HG03103 (cell line): Measurements from ENCODE around the gene NDUFV1.
"Not testable (repeated sequence)": the region's sequence is repeated elsewhere in the genome, so short reads cannot be mapped to it uniquely, and the experiment has no call there.

Source experiments
- ATAC-seq: cut with Tn5 transposase; IDR thresholded peaks from one replicate; pipeline ENCODE4 v1.9.1; 2021; ENCODE audit warnings: low read depth; ENCODE audit not compliant: unreplicated experiment

The NDUFV1 gene

DNA sequence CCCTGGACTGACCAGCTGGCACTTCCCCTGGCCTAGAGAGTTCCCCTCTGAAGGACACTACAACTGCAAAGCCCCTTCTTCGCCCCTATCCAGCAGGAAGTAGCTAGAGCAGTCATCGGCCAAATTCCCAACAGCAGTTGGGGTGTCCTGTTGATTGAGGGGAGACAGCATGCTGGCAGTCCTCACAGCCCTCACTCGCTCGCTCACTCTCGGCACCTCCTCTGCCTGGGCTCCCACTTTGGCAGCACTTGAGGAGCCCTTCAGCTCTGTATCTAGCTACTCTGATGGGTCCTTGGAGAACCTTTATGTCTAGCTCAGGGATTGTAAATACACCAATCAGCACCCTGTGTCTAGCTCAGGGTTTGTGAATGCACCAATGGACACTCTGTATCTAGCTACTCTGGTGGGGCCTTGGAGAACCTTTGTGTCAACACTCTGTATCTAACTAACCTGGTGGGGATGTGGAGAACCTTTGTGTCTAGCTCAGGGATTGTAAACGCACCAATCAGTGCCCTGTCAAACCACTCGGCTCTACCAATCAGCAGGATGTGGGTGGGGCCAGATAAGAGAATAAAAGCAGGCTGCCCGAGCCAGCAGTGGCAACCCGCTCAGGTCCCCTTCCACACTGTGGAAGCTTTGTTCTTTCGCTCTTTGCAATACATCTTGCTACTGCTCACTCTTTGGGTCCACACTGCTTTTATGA lies 19.5 kb downstream of the NDUFV1 start:
- ATAC-seq: not testable (repeated sequence)

DNA sequence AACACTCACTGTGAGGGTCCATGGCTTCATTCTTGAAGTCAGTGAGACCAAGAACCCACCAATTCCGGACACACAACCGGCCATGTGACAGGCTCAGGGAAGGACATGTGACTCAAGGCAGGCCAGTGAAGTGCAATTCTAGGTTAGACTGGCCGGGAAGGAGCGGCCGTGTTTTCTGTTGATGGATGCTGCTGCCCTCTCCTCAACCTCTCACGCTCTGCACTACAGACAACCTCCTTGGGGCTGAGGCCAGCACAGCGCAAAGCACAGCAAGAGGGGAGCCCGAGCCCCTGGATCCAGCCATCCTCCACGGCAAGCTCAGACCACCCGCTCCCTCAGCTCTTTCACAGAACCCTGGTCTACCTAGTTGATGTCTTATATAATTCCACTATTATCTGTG lies 20.2 kb downstream of the NDUFV1 start:
- no peak for ATAC-seq

DNA sequence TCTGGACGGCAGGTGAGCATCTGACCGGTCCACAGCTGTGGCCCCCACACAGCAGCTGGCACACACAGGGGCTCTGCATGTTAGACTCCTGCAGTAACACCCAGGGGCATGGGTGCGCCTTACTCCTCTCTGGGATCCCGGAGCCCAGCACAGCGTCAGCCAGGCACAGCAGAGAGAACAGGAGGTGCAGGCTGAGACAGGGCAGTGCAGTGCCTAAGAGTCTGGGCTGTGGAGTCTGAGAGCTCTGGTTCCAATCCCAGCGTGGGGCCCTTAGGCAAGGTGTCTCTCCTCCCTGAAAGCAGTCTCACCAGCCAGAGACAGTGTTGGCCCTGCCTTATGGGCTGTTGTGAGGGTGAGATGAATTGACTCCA lies 20.7 kb downstream of the NDUFV1 start:
- no peak for ATAC-seq

DNA sequence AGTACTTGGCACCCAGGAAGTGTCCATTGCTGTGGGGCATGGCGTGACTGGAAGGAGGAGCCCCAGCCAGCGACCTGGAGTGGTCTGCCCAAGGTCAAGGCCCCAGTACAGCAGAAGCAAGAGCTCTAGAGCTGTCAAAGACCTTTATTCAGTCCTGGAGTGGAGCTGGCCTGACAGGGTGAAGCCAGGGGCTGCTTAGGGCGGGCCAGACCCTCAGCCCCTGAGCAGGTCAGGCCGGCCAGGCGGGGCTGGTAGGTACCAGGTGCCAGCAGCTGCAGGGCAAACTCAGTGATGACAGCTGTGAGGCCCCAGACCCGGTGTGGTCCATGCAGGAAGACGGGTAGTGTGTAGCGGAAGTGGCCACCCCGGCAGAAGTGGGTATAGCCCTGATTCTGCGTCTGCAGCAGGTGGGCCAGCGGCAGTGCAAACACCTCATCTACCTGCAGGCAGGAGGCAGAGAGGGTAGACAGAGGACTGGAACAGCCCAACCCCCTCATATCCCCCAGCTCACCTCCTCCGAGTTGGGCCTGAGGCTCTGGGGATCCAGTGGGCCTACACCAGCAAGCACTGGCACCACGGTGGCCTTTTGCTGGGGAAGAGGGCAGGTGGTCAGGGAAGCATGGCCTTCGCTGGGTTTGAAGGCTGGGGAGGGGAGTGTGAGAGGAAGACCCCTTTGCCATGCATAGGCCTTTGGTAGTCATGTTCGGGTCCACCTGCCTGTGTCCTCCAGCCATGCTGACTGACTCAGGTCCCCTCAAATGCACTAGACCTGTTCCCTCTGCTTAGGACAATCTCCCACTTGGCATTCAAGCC lies 21.3 kb downstream of the NDUFV1 start:
- ATAC-seq: no peak

DNA sequence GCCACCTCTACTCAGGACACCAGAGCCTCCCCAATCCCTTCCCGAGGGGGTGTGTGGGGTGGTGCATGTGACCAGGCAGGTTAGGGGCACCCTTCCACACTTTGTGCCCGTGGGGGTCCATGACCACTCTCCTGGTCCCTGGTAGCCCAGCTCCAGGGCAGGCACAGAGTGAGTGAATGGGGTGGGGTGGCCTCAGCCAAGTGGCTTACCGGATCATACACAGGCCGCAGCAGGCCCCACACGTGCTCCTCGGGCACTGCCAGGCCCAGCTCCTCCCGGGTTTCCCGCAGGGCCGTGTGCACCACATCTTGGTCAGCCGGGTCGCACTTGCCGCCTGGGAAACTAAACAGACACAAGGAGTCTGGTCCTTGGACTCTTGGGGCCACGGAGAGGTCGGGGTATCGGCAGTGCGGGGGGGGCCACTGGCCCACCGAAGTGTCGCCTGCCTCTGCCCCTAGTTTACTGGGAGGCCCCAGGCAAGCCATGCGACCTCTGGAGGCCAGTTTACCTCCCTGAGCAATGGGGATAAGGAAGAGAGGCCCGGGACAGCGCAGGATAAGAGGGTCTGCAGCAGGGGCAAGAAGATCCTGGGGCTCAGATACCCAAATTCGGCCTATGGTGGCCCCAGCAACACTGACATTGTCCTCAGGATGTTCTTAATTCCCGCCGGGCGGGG lies 22.1 kb downstream of the NDUFV1 start:
- ATAC-seq: no peak

DNA sequence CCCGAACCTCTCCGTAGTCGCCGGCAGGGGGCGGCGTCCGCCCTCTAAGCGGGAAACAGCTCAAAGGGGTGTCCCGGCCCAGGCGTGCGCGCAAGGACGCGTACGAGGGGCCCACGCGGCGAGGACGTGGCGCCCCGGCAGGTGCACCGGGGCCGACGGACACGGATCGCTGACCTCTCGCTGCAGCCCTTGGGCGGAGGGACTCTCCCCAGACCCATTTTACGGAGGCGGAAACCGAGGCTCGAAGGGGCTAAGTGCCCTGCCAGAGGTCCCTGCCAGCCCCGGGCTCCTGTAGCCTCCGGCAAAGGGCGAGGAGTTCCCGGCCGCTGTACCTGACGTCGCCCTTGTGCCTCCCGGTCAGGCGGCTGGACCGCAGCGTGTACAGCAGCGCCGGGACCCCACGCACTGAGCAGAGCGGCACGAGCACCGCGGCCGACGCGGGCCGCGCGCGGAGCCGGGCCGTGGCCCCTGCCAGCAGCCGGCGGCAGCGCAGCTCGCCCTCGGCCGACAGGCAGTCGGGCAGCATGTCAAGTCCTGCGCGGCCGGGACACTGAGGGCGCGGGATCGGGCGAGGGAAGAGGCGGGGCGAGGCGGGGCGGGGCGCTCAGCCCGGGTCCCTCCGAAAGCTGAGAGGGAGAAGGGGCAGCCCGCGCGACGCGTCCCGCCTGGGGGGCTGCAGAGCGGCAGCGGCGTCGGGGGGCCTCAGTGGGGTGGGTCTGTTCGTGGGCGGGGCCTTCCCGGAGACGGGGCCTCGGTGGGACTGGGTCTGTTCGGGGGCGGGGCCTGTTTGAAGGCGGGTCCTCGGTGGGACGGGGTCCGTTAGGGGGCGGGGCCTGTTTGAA lies 22.9 kb downstream of the NDUFV1 start, which contains the start of gene NUDT8:
NUDT8 (minus strand) TSS at position 552 of the 842 bp plus-strand sequence; CDS start at position 526, 26 bp downstream.
- ATAC-seq: peak; percentile 42

DNA sequence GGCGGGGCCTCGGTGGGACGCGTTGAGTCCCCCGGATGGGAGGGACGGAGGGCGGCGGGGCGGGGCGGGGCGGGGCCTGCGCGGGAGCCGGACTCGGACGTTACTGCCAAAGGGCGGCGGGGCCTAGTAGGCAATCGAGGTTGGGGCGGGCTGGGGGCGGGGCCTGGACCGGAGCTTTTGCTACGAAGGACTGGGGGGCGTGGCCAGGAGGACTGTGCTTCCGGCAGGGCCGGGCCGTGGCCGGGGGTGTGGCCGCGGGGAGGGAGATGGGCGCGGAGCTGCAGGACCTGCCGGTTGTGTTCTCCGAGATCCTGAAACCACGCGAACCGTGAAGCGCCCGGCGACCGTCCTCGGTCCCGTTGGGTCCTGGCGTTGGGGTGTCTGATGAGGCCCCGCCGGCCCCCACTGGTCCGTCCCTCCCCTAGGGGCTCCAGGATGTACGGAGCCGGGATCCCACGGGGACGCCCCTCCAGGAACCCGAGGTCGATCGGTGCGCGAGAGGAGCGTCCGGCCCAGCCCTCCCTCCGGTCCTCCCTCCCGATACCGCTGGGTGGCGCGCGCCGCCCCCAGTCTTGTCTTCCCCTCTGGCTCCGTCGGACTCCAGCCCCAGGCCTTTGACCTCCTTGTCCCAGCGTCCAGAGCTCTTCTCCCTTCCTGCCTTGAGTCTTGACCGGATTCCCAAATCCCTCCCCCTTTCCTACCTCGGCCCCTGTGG lies 23.6 kb downstream of the NDUFV1 start:
- peak; percentile 55 for ATAC-seq

DNA sequence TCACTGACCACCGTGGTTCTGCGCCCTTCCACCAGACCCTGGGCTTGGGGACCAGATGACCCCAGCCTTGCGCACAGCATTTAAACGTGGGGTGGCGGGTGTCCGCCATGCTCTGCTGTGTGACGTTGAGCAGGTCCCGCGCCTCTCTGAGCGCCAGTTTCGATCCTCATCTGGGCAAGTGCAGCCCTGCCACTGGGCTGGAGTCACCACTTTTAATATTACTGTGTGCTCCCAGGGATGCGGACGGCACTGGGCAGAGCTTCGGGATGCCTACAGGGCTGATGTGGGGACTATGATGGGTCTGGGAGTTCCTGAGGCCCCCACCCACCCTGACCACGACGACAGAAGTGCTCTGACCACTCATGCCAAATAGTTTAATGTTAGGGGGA lies 24.2 kb downstream of the NDUFV1 start:
- ATAC-seq: no peak

DNA sequence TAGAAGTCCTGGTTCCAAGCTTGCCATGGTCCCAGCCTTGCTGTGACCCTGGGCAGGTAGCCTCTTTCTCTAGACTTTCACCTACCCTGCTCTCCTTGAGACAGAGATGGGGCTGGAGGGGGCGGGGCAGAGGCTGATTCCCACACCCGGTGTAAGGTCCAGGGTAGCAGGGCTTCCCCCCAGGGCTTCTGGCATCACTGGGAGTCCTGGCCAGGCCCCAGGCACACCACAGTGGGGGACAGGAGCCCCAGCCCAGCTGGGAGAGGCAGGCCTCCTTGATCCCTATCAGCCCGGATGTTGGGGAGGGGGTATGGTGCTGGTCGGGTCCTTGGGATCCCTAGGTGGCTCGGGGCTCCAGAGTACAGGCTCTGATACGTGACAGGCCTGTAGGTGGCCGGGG lies 24.7 kb downstream of the NDUFV1 start:
- no peak for ATAC-seq

DNA sequence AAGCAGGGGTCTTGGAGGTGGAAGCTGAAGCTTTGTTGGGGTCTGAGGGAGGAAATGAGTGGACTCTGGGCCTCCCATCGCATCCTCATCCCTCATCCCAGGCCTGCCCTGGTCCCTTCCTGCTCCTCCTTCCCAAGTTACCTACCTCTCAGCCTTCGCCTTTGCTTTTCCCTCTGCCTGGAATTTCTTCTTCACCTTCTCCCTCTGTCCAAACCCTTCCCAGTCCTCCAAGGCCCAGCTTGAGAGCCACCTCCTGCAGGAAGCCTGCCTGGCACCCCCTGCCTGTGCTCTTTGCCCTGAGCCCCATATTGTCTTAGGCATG lies 25.1 kb downstream of the NDUFV1 start:
- no peak for ATAC-seq

DNA sequence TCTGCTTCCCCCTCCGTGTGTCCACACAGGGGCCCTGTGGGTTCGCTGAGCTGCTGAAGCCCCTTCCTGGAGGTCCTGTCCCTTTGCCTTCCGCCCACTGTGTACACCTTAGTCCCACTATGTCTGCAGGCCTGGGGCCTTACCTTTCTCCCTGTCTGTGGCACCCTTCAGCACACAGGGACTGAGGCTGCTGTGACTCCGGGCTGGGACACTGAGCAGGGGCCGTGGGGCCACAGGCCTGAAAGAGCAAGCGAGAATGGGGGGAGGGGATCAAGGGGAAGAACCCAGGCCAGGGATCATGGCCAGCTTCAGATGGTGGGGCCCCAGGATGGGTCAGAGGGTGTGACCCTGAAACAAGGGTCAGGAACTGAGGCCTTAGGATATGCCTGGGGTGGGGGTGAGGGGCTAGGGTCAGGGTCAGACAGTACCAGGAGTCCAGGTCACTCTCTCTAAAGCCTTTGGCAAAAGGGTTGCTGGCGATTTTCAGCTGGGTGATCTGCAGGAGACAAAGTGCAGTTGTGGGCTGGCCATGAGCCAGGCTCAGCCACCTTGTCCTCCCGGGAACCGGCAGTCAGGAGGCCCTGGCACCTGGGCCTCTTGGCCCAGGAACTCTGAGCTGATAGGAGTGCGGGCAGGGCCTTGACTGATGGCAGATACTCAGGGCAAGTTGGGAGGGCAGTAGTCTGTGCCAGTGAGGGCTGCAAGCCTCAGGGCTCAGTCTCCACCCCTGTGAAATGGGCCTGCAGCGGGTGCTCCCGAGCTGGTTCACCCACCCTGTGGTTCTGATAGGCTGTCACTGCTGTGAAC lies 25.6 kb downstream of the NDUFV1 start:
- no peak for ATAC-seq

DNA sequence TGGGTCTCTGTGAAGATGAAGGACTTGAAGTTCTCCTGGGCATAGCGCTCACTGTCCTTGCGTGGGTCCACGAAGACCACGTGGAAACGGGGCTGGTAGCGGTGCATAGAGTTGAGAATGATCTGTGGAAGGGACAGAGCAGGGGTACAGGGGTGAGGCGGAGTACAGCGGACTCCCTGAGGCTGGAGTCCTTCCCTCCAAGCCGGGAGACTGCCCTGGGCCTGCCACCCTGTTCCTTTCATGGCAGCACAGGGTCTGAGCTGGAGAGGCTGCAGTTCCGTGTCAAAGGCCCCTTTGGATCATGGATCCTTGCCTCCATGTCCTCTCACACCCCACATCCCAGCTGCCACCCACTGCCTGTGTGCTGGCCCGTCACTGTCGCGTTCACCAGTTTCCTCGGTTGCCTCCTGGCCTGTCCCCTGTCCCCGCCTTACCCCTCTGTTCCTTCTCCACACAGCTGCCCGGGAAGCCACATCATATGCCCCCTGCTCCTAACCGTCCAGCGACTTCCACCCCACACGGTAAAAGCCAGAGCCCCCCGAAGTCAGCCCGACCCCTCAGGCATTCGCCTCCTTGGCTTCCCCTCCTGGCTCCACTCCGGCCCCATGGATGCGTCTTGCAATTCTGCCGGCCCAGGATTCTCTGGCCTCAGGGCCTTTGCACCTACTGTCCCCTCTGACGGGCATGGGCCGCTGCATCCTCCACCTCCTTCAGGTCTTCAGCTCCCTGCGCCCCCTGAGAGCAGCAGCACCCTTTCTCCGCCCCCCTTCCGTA lies 26.4 kb downstream of the NDUFV1 start:
- no peak for ATAC-seq

DNA sequence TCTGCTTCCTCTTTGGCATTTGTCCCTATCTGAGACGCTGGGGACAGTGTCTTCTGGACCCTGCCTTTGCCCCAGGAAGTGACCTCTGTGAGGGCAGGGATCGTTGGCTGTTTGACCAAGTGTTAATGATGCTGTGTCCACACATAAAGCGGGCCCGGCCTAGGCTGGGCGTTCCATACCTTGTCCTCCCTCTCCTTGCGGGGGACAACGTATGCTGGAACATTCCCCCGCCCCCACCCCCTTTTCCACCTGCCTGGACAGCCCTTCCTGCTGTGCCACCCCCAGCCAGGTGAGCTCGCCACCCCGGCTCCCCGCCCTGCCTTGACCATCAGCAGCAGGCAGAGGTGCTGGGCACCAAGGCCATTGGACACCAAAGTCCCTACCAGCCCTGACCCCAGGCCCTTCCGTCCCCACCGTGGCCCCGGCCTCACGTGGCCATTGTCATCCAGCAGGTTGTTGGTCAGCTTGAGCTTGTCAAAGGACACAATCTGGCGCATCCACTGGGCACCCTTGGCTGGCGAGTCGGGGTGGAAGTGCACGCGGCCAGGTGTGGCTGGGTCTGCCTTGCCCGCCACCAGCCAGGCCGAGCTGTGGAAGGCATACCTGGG lies 27.1 kb downstream of the NDUFV1 start:
- no peak for ATAC-seq

DNA sequence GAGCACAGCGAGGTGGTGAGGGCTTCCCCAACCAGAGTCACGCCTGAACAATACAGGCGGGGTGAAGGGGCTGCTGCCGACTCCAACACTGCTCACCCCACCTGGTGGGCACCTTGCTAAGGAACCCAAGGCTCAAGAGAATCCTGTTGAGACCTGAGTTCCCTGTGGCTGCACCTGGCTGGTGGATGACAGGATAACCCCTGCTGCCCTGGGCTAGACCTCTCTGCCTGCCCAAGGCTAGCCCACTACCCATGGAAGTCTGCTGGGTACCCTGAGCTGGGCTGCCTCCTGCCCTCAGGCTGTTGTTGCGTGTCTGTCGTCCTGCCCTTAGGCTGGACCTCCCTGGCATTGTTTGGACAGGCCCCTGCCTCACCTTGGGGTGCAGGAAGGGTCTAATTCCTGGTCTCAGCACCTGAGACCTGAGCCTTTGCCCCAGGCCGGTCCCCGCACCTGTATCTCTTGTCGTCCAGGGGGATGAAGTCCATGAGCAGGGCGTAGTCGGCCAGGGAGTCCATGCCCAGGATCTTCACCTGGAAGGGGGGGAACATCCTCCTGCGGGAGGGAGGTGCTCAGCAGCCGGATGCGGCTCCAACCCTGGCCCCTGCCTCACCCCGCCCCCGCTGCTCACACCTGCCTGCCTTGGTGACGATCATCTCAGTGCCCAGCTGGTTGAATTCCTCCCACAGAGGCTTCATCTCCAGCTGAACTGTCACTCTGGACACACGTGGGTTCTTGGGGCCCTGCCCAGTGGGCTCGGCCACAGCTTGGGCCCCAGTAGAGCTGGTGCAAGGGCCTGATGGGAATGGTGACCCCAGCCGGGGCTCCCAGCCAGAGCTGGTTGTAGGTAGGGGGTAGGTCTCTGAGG lies 27.9 kb downstream of the NDUFV1 start:
- ATAC-seq: no peak

DNA sequence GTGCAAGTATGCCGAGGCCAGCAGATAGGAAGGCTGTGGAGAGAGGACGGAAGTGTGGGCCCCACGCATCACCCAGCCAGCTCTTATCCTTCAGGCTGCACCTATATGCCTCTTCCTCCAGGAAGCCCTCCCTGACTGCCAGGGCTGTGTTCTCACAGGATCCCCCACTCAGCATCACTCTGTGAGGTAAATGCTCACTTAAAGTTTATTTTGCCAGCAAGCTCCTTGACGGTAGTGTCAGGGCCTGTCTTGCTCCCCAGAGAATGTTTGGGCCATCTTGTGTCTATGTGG lies 28.4 kb downstream of the NDUFV1 start:
- ATAC-seq: no peak

DNA sequence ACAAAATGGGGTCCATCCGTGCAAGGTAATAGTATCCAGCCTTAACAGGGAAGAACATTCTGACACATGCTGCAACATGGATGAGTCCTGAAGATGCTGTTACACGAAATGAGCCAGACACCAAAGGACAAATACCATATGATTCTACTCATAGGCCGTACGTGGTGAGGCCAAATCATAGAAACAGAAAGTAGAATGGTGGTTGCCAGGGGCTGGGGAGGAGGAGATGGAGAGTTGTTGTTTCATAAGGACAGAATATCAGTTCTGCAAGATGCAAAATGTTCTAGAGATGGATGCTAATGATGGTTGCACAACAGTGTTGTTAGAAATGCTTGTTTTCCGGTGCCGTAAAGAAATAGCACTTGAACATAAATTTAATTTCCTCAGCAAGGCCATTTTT lies 30.2 kb downstream of the NDUFV1 start:
- ATAC-seq: no peak

DNA sequence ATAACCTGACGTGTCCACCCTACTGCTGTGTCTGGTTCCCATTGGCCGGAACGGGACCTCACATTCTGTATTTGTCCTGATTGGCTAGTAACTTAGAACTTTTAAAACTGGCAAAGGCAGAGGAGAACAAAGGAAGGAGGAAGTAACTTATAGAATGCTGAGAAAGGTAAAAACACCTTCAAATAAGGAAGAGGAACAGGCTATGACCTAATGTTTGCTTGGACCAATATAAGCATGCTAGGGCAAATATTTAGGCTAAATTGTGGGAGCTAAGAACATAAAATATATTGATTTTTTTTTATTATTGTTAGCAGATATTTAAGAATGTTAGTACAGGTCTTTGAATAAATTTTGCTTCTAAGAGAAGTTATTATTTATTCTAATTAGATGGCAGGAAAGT lies 30.7 kb downstream of the NDUFV1 start:
- ATAC-seq: not testable (repeated sequence)
